ENCODE data around the gene PTGER2. TPM values are rescaled to one million over a fixed set of nuclear protein-coding genes. Genes with fewer than 3 reads are reported as not detected.
A peak's percentile ranks its signal among the peaks of the same experiment; 100 is the strongest.

The PTGER2 gene
- total RNA-seq, 1 experiment from 2014 or later = 0.12 TPM

GRCh38 chr14:52275372-52275771 is 38.7 kb upstream of the PTGER2 start:
- intact Hi-C loops (cut with micrococcal nuclease) = no loop called here
- CTCF ChIA-PET = no interaction called here
- DNase-seq (ENCODE audit: unreplicated experiment) = no peak
- Mint-ChIP-seq H3K4me3 (ENCODE audit: unreplicated experiment) (no peak overlapping the region), H3K9me3 (ENCODE audit: unreplicated experiment) (no peaks in the 10 kb centered on the region), H3K27me3 (ENCODE audit: insufficient read depth, unreplicated experiment) (no peaks in the 10 kb centered on the region), H3K4me1 (ENCODE audit: insufficient read depth, unreplicated experiment) (peaks cover 14% of the 10 kb centered on the region), H3K36me3 (ENCODE audit: insufficient read depth, unreplicated experiment) (no peaks in the 10 kb centered on the region), H3K27ac (ENCODE audit: low read depth, unreplicated experiment) (no peak overlapping the region)
- POLR2A ChIA-PET = interaction anchor here (0.6 kb wide), 1 partner anchor 121 kb away, joined by 3 read pairs; no protein-coding TSS in a partner anchor
- no TSS peak for BruUV-seq (replicated peaks)
- TF ChIP-seq, protein P1, sequence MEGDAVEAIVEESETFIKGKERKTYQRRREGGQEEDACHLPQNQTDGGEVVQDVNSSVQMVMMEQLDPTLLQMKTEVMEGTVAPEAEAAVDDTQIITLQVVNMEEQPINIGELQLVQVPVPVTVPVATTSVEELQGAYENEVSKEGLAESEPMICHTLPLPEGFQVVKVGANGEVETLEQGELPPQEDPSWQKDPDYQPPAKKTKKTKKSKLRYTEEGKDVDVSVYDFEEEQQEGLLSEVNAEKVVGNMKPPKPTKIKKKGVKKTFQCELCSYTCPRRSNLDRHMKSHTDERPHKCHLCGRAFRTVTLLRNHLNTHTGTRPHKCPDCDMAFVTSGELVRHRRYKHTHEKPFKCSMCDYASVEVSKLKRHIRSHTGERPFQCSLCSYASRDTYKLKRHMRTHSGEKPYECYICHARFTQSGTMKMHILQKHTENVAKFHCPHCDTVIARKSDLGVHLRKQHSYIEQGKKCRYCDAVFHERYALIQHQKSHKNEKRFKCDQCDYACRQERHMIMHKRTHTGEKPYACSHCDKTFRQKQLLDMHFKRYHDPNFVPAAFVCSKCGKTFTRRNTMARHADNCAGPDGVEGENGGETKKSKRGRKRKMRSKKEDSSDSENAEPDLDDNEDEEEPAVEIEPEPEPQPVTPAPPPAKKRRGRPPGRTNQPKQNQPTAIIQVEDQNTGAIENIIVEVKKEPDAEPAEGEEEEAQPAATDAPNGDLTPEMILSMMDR (IDR thresholded peaks at IDR 0.05; ENCODE audit: unreplicated experiment) = no peak

GRCh38 chr14:52277552-52277951 is 36.6 kb upstream of the PTGER2 start:
- Mint-ChIP-seq H3K27me3 (ENCODE audit: insufficient read depth, unreplicated experiment) (no peaks in the 10 kb centered on the region), H3K9me3 (ENCODE audit: unreplicated experiment) (no peaks in the 10 kb centered on the region)

GRCh38 chr14:52279408-52279807 is 34.7 kb upstream of the PTGER2 start:
- intact Hi-C loops (cut with micrococcal nuclease) = no loop called here
- BruUV-seq (replicated peaks) = no TSS peak

More at GRCh38 chr14:52277552-52277951, 36.6 kb upstream of the PTGER2 start:
- TF ChIP-seq, protein P1 (IDR thresholded peaks at IDR 0.05; ENCODE audit: unreplicated experiment) = no peak
- peak; percentile 24 for DNase-seq (ENCODE audit: unreplicated experiment)
- Mint-ChIP-seq H3K27ac (ENCODE audit: low read depth, unreplicated experiment) (no peak overlapping the region), H3K4me3 (ENCODE audit: unreplicated experiment) (no peak overlapping the region), H3K4me1 (ENCODE audit: insufficient read depth, unreplicated experiment) (peaks cover 8% of the 10 kb centered on the region), H3K36me3 (ENCODE audit: insufficient read depth, unreplicated experiment) (no peaks in the 10 kb centered on the region)
- BruUV-seq (replicated peaks) = no TSS peak
- CTCF ChIA-PET = no interaction called here
- intact Hi-C loops (cut with micrococcal nuclease) = no loop called here
- POLR2A ChIA-PET = interaction anchor here (0.6 to 1.7 kb wide), 3 partner anchors 12 to 180 kb away, joined by 3 to 7 read pairs (median 3); no protein-coding TSS in a partner anchor

DNA sequence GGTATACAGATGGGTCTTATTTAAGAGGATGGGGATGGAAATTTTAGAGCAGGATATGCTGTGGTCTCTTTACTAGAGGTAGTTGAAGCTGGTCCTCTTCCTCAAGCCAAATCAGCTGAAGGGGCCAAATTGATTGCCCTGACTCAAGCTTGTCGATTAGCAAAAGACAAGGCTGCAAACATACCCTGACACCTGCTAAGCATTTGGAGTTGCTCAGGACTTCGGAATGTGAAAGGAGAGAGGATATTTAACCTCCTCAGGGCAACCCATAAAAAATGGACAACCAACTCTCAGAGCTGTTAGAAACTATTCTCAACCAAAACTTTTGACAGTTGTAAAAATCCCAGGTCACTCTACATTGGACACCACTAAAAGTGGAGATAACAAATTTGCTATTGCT is 31.0 kb upstream of the PTGER2 start:
- no TSS peak for BruUV-seq (replicated peaks)
- intact Hi-C loops (cut with micrococcal nuclease) = no loop called here
- no peaks in the 10 kb centered on the region for H3K36me3 Mint-ChIP-seq (ENCODE audit: insufficient read depth, unreplicated experiment)
- no peaks in the 10 kb centered on the region for H3K9me3 Mint-ChIP-seq (ENCODE audit: unreplicated experiment)
- ChIA-PET CTCF (interaction anchor here (0.8 to 0.9 kb wide), 2 partner anchors 17 to 287 kb away, joined by 3 read pairs; no protein-coding TSS in a partner anchor), POLR2A (interaction anchor here (0.6 kb wide), 1 partner anchor 126 kb away, joined by 3 read pairs; no protein-coding TSS in a partner anchor)
- DNase-seq (ENCODE audit: unreplicated experiment) = no peak
- TF ChIP-seq, protein P1 (IDR thresholded peaks at IDR 0.05; ENCODE audit: unreplicated experiment) = no peak
- no peak overlapping the region for H3K27ac Mint-ChIP-seq (ENCODE audit: low read depth, unreplicated experiment)
- no peak overlapping the region for H3K4me3 Mint-ChIP-seq (ENCODE audit: unreplicated experiment)
- peaks cover 5% of the 10 kb centered on the region for H3K4me1 Mint-ChIP-seq (ENCODE audit: insufficient read depth, unreplicated experiment)
- no peaks in the 10 kb centered on the region for H3K27me3 Mint-ChIP-seq (ENCODE audit: insufficient read depth, unreplicated experiment)

More at GRCh38 chr14:52279408-52279807, 34.7 kb upstream of the PTGER2 start:
- H3K27me3 Mint-ChIP-seq (ENCODE audit: insufficient read depth, unreplicated experiment) = no peaks in the 10 kb centered on the region
- H3K27ac Mint-ChIP-seq (ENCODE audit: low read depth, unreplicated experiment) = peak overlapping the region; percentile 71
- peak; percentile 80 for DNase-seq (ENCODE audit: unreplicated experiment)
- peaks cover 8% of the 10 kb centered on the region for H3K4me1 Mint-ChIP-seq (ENCODE audit: insufficient read depth, unreplicated experiment)
- ChIA-PET POLR2A (interaction anchor here (0.7 to 1.7 kb wide), 5 partner anchors 11 to 199 kb away, joined by 3 to 9 read pairs (median 5); no protein-coding TSS in a partner anchor), CTCF (interaction anchor here (0.7 to 1.2 kb wide), 2 partner anchors 13 to 40 kb away, joined by 3 to 4 read pairs; no protein-coding TSS in a partner anchor)
- H3K9me3 Mint-ChIP-seq (ENCODE audit: unreplicated experiment) = no peaks in the 10 kb centered on the region
- H3K4me3 Mint-ChIP-seq (ENCODE audit: unreplicated experiment) = no peak overlapping the region
- H3K36me3 Mint-ChIP-seq (ENCODE audit: insufficient read depth, unreplicated experiment) = no peaks in the 10 kb centered on the region
- TF ChIP-seq, protein P1 (IDR thresholded peaks at IDR 0.05; ENCODE audit: unreplicated experiment) = no peak
